ENCODE measurements around the gene NCMAP. TPM values are rescaled to one million over a fixed set of nuclear protein-coding genes. Genes with fewer than 3 reads are reported as not detected.
"Not testable (repeated sequence)": the region's sequence is repeated elsewhere in the genome, so short reads cannot be mapped to it uniquely, and the experiment has no call there.

The NCMAP gene
- total RNA-seq, 1 donor from 2014 or later: not detected

DNA sequence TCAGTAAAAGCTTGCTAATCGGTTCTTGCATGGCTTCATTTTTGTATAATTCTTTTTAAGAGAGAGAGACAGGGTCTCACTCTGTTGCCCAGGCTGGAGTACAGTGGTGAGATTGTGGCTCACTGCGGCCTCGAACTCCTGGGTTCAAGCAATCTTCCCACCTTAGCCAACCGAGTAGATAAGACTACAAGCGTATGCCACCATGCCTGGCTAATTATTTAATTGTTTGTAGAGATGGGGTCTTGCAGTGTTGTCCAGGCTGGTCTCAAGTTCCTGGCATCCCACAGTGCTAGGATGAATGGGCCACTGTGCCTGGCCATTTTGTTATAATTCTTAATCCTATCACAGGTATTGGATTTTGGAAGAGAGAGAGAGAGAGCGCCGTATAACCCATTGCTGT, 29.8 kb upstream of the NCMAP start:
- DNase-seq (ENCODE audit: low spot score): no peak
- Mint-ChIP-seq H3K9me3 (ENCODE audit: low read depth) (no peaks in the 10 kb centered on the region), H3K27me3 (ENCODE audit: low read depth) (no peaks in the 10 kb centered on the region), H3K4me1 (ENCODE audit: low read depth) (no peaks in the 10 kb centered on the region), H3K27ac (ENCODE audit: unreplicated experiment) (no peak overlapping the region), H3K36me3 (ENCODE audit: low read depth) (no peaks in the 10 kb centered on the region), H3K4me3 (ENCODE audit: unreplicated experiment) (no peak overlapping the region)
- TF ChIP-seq CTCF (IDR thresholded peaks at IDR 0.05): no peak

GRCh38 chr1:24526940-24527542, 28.8 kb upstream of the NCMAP start:
- H3K9me3 Mint-ChIP-seq (ENCODE audit: low read depth): no peaks in the 10 kb centered on the region
- H3K36me3 Mint-ChIP-seq (ENCODE audit: low read depth): no peaks in the 10 kb centered on the region
- no peak overlapping the region for H3K27ac Mint-ChIP-seq (ENCODE audit: unreplicated experiment)
- peak; percentile 76 for TF ChIP-seq CTCF (IDR thresholded peaks at IDR 0.05)
- no peaks in the 10 kb centered on the region for H3K4me1 Mint-ChIP-seq (ENCODE audit: low read depth)
- H3K4me3 Mint-ChIP-seq (ENCODE audit: unreplicated experiment): no peak overlapping the region
- H3K27me3 Mint-ChIP-seq (ENCODE audit: low read depth): no peaks in the 10 kb centered on the region
- no peak for DNase-seq (ENCODE audit: low spot score)

- TF ChIP-seq CTCF (IDR thresholded peaks at IDR 0.05): no peak
- no peak for DNase-seq (ENCODE audit: low spot score)
- H3K9me3 Mint-ChIP-seq (ENCODE audit: low read depth): no peaks in the 10 kb centered on the region
- H3K4me3 Mint-ChIP-seq (ENCODE audit: unreplicated experiment): no peak overlapping the region
- no peaks in the 10 kb centered on the region for H3K27me3 Mint-ChIP-seq (ENCODE audit: low read depth)
- H3K27ac Mint-ChIP-seq (ENCODE audit: unreplicated experiment): no peak overlapping the region
- no peaks in the 10 kb centered on the region for H3K4me1 Mint-ChIP-seq (ENCODE audit: low read depth)
- H3K36me3 Mint-ChIP-seq (ENCODE audit: low read depth): peaks cover 4% of the 10 kb centered on the region
Measured at GRCh38 chr1:24528744-24529143, 27.1 kb upstream of the NCMAP start.

- H3K4me3 Mint-ChIP-seq (ENCODE audit: unreplicated experiment); H3K36me3 Mint-ChIP-seq (ENCODE audit: low read depth); DNase-seq (ENCODE audit: low spot score); H3K9me3 Mint-ChIP-seq (ENCODE audit: low read depth); H3K4me1 Mint-ChIP-seq (ENCODE audit: low read depth); H3K27ac Mint-ChIP-seq (ENCODE audit: unreplicated experiment); H3K27me3 Mint-ChIP-seq (ENCODE audit: low read depth): not testable (repeated sequence)
Measured at GRCh38 chr1:24529292-24529691, 26.6 kb upstream of the NCMAP start.

GRCh38 chr1:24535021-24535424, 20.9 kb upstream of the NCMAP start:
- DNase-seq (ENCODE audit: low spot score): no peak
- H3K27ac Mint-ChIP-seq (ENCODE audit: unreplicated experiment): no peak overlapping the region
- H3K4me3 Mint-ChIP-seq (ENCODE audit: unreplicated experiment): no peak overlapping the region
- no peak for TF ChIP-seq CTCF (IDR thresholded peaks at IDR 0.05)
- peaks cover 7% of the 10 kb centered on the region for H3K36me3 Mint-ChIP-seq (ENCODE audit: low read depth)
- no peaks in the 10 kb centered on the region for H3K27me3 Mint-ChIP-seq (ENCODE audit: low read depth)
- H3K4me1 Mint-ChIP-seq (ENCODE audit: low read depth): no peaks in the 10 kb centered on the region
- no peaks in the 10 kb centered on the region for H3K9me3 Mint-ChIP-seq (ENCODE audit: low read depth)

GRCh38 chr1:24535778-24536177, 20.1 kb upstream of the NCMAP start:
- H3K27me3 Mint-ChIP-seq (ENCODE audit: low read depth): no peaks in the 10 kb centered on the region
- no peak overlapping the region for H3K4me3 Mint-ChIP-seq (ENCODE audit: unreplicated experiment)
- no peaks in the 10 kb centered on the region for H3K9me3 Mint-ChIP-seq (ENCODE audit: low read depth)
- peaks cover 7% of the 10 kb centered on the region for H3K36me3 Mint-ChIP-seq (ENCODE audit: low read depth)
- no peak for TF ChIP-seq CTCF (IDR thresholded peaks at IDR 0.05)
- no peak for DNase-seq (ENCODE audit: low spot score)
- no peak overlapping the region for H3K27ac Mint-ChIP-seq (ENCODE audit: unreplicated experiment)
- peaks cover 5% of the 10 kb centered on the region for H3K4me1 Mint-ChIP-seq (ENCODE audit: low read depth)
